ENCODE measurements around the gene SLC34A1.

DNA sequence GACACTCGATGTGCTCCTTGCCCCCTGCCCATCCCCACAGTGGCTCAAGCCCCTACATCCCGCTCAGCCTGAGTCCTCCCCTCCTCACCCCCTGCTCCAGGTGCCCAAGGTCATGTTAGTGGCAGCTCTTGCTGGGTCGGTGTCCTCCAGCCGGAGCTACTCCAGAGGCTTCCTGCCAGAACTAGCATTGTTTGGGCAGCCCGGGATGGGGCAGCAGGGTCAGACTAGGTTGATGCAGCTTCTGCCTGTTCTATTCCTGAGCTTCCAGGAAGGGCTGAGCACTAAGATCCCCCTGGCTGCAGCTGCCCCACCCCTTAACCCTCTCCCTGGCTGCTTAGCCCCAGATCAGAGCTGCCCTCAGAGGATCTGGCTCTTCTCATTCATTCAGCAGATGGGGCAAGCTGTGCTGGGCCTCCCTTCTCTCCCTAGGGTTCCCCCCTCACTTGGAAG, 25.8 kb upstream of the SLC34A1 start:
- TF ChIP-seq POLR2A (IDR thresholded peaks at IDR 0.05; ENCODE audit: low read depth, low read length) (no peak), POLR2AphosphoS5 (IDR thresholded peaks at IDR 0.05; ENCODE audit: low read depth, low read length) (no peak)
